Endothelial cell of umbilical vein (primary cell): ENCODE measurements around the gene ELOVL2. TPM values are rescaled to one million over a fixed set of nuclear protein-coding genes. Genes with fewer than 3 reads are reported as not detected.

Experiments
- BruUV-seq: library from RNA; stranded (reverse); fragments of 400-500 nt; replicated peaks from 2 replicates; lab custom pipeline; 2021; lab: Mats Ljungman, UMichigan
- CTCF ChIA-PET: fragments of 300-600, 350-600 bp; sonication (Branson Sonifier 250); formaldehyde crosslinking; loops from one replicate; lab custom pipeline; 2021; ENCODE audit warnings: antibody characterized with exemption, inconsistent platforms; lab: Charles Lee
- POLR2A ChIA-PET: fragments of 300-600, 350-600 bp; sonication (Branson Sonifier 250); formaldehyde crosslinking; loops from one replicate; lab custom pipeline; 2021; ENCODE audit warnings: antibody characterized with exemption, inconsistent platforms; lab: Charles Lee
- DNase-seq: peaks from one replicate; pipeline ENCODE4 v3.0.0-alpha.2; 2011; ENCODE audit warnings: low read depth, low spot score
- FAIRE-seq: peaks from 2 replicates; lab custom pipeline; 2011; peaks lifted over from hg19 to GRCh38; lab: Jason Lieb, UNC
- H2AFZ ChIP-seq: 2 replicates; pipeline ENCODE4 v1.6.0; 2012; ENCODE audit warnings: low read depth, low read length, control low read depth, inconsistent platforms
- H3K27ac ChIP-seq: 2 replicates; pipeline ENCODE4 v1.5.1; 2011; ENCODE audit warnings: low read depth, mild to moderate bottlenecking, control low read depth, low read length, moderate library complexity; ENCODE audit not compliant: insufficient read depth
- H3K27me3 ChIP-seq, 2 experiments: 2 replicates each; pipeline versions ENCODE4 v1.6.0 to v1.6.1; 2011; ENCODE audit warnings: low read length in 2 of 2, mixed read lengths in 1 of 2; ENCODE audit not compliant: control insufficient read depth in 2 of 2, insufficient read depth in 2 of 2
- H3K36me3 ChIP-seq, 2 experiments: 2 replicates in 1 of 2; 3 replicates in 1 of 2; pipeline ENCODE4 v1.5.1; 2011; ENCODE audit warnings: low read length in 2 of 2, mild to moderate bottlenecking in 1 of 2, moderate library complexity in 1 of 2; ENCODE audit not compliant: control insufficient read depth in 2 of 2, insufficient read depth in 2 of 2; ENCODE audit errors: extremely low read depth in 1 of 2
- H3K4me1 ChIP-seq: 3 replicates; pipeline ENCODE4 v1.5.1; 2011; ENCODE audit warnings: mild to moderate bottlenecking, low read length; ENCODE audit not compliant: control insufficient read depth, insufficient read depth; ENCODE audit errors: extremely low read depth
- H3K4me2 ChIP-seq: 2 replicates; pipeline ENCODE4 v1.6.1; 2011; ENCODE audit warnings: low read length, control low read depth, mixed read lengths; ENCODE audit not compliant: insufficient read depth
- H3K4me3 ChIP-seq, 3 experiments: fragments of 200-600 bp in 1 of 3; sonication (generic), shearing (Covaris generic) in 1 of 3; replicated peaks in 1 of 3; 2 replicates each; pipeline ENCODE4 v1.5.1; 2011 to 2016; ENCODE audit warnings: control low read depth in 3 of 3, low read length in 3 of 3, mild to moderate bottlenecking in 2 of 3, inconsistent platforms in 1 of 3, low read depth in 1 of 3, moderate library complexity in 1 of 3; ENCODE audit not compliant: insufficient read depth in 1 of 3
- H3K79me2 ChIP-seq: 2 replicates; pipeline ENCODE4 v1.6.0; 2012; ENCODE audit warnings: low read length, inconsistent platforms; ENCODE audit not compliant: control insufficient read depth, insufficient read depth
- H3K9ac ChIP-seq: replicated peaks from 2 replicates; pipeline ENCODE3; 2011; ENCODE audit warnings: low read length, control low read depth; ENCODE audit not compliant: insufficient read depth; ENCODE audit errors: extremely low read depth
- H3K9me1 ChIP-seq: replicated peaks from 3 replicates; pipeline ENCODE4 v1.6.0; 2011; ENCODE audit warnings: mild to moderate bottlenecking, low read length; ENCODE audit not compliant: control insufficient read depth, insufficient read depth; ENCODE audit errors: extremely low read depth
- H3K9me3 ChIP-seq: replicated peaks from 2 replicates; pipeline ENCODE4 v1.5.1; 2012; ENCODE audit warnings: low read length, inconsistent platforms; ENCODE audit not compliant: control insufficient read depth, insufficient read depth
- H4K20me1 ChIP-seq: replicated peaks from 2 replicates; pipeline ENCODE3; 2011; ENCODE audit warnings: mild to moderate bottlenecking, low read length; ENCODE audit not compliant: control insufficient read depth, insufficient read depth; ENCODE audit errors: extremely low read depth
- EZH2 ChIP-seq: IDR thresholded peaks from 2 replicates; pipeline ENCODE4 v1.6.1; 2012; ENCODE audit warnings: borderline replicate concordance, low read depth, mild to moderate bottlenecking, moderate library complexity, low read length, inconsistent platforms; ENCODE audit not compliant: severe bottlenecking
- FOS ChIP-seq: IDR thresholded peaks from 2 replicates; pipeline ENCODE4 v1.6.1; 2011; ENCODE audit warnings: mild to moderate bottlenecking, low read length, moderate library complexity, borderline replicate concordance; ENCODE audit not compliant: insufficient read depth
- GATA2 ChIP-seq: IDR thresholded peaks from 2 replicates; pipeline ENCODE4 v1.7.0; 2011; ENCODE audit warnings: low read depth, mild to moderate bottlenecking, moderate library complexity, mixed read lengths, low read length; ENCODE audit not compliant: insufficient read length, insufficient read depth
- JUN ChIP-seq: IDR thresholded peaks from 2 replicates; pipeline ENCODE4 v1.6.1; 2011; ENCODE audit warnings: borderline replicate concordance, low read depth; ENCODE audit not compliant: insufficient read length, insufficient read depth
- MYC ChIP-seq: IDR thresholded peaks from one replicate; pipeline ENCODE4 v1.6.1; 2011; ENCODE audit warnings: mild to moderate bottlenecking, low read depth, low read length
- POLR2A ChIP-seq: IDR thresholded peaks from 2 replicates; pipeline ENCODE4 v1.6.1; 2012; ENCODE audit warnings: low read depth, mild to moderate bottlenecking, control low read depth, low read length
- POLR2AphosphoS5 ChIP-seq: IDR thresholded peaks from 2 replicates; pipeline ENCODE4 v1.6.1; 2012; ENCODE audit warnings: low read depth, mild to moderate bottlenecking, control low read depth, low read length, moderate library complexity; ENCODE audit not compliant: insufficient read depth
- dilution Hi-C: fragments of 300-500 bp; cut with MboI; formaldehyde crosslinking; loops from one replicate; pipeline ENCODE4 v1.15.0; 2019; ENCODE audit warnings: low sequenced_read_pairs; ENCODE audit not compliant: extremely low pct_ligation_motif_present
- intact Hi-C: fragments of 100-400 bp; cut with micrococcal nuclease; formaldehyde crosslinking; loops from one replicate; pipeline ENCODE4 v1.10.0; 2022
- polyA plus RNA-seq, 4 experiments: library from polyadenylated mRNA; depleted of rRNA in 3 of 4; stranded (reverse) in 3 of 4; unstranded in 1 of 4; fragments of >200 nt; gene quantifications; 2 replicates each; pipeline versions ENCODE4 v1.2.1 to v1.2.3, GENCODE V29; 2011 to 2012; ENCODE audit warnings: missing spikeins in 1 of 4
- total RNA-seq: library from RNA; stranded (reverse); gene quantifications from 2 replicates; pipeline ENCODE4 v1.2.3, GENCODE V29; 2021
- TF ChIP-seq, protein P1 (sequence below): IDR thresholded peaks from 2 replicates; pipeline ENCODE4 v1.6.1; 2011; ENCODE audit not compliant: insufficient read depth, insufficient read length
- TF ChIP-seq, protein P2 (sequence below), 2 donors: IDR thresholded peaks; 1 replicate in 1 of 2; 2 replicates in 1 of 2; pipeline ENCODE4 v1.5.1; 2011; ENCODE audit warnings: low read length in 2 of 2, mild to moderate bottlenecking in 2 of 2, moderate library complexity in 2 of 2, control low read depth in 1 of 2, inconsistent platforms in 1 of 2, low read depth in 1 of 2; ENCODE audit not compliant: insufficient read depth in 1 of 2; ENCODE audit errors: extremely low read depth in 1 of 2

Gene ELOVL2
- total and polyA plus RNA-seq, 2 donors (not counting 3 experiments of a cell fraction or from before 2014, with no cell fraction given): not detected

DNA sequence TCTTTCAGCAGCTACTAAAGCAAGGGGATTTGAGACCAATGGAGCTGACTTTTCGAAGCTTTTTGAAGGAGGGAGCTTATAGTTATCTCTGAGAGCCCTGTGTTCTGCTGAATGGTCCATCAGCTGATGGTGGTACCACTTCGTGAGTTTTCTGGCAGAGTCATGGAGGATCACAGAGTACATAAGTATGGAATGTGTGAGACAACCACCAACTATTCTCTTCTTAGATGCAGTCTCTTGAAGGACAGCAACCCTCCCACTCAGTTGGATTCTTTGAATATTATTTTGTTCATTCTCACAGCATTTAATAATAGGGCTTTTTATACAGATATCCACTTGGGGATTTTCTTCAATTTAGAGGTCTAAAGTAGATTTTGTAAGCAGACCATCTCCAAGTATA, 75.3 kb downstream of the ELOVL2 start:
- intact Hi-C loops: no loop called here
- H2AFZ ChIP-seq: no peak overlapping the region
- H3K27ac ChIP-seq: no peak overlapping the region
- H3K9me3 ChIP-seq: no peaks in the 10 kb centered on the region
- H3K4me1 ChIP-seq: no peaks in the 10 kb centered on the region
- no peaks in the 10 kb centered on the region for H3K36me3 ChIP-seq
- TF ChIP-seq POLR2A (no peak), MYC (no peak), POLR2AphosphoS5 (no peak), FOS (no peak), GATA2 (no peak), EZH2 (no peak), JUN (no peak)
- TF ChIP-seq, protein P1, sequence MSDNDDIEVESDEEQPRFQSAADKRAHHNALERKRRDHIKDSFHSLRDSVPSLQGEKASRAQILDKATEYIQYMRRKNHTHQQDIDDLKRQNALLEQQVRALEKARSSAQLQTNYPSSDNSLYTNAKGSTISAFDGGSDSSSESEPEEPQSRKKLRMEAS: no peak
- TF ChIP-seq, protein P2, sequence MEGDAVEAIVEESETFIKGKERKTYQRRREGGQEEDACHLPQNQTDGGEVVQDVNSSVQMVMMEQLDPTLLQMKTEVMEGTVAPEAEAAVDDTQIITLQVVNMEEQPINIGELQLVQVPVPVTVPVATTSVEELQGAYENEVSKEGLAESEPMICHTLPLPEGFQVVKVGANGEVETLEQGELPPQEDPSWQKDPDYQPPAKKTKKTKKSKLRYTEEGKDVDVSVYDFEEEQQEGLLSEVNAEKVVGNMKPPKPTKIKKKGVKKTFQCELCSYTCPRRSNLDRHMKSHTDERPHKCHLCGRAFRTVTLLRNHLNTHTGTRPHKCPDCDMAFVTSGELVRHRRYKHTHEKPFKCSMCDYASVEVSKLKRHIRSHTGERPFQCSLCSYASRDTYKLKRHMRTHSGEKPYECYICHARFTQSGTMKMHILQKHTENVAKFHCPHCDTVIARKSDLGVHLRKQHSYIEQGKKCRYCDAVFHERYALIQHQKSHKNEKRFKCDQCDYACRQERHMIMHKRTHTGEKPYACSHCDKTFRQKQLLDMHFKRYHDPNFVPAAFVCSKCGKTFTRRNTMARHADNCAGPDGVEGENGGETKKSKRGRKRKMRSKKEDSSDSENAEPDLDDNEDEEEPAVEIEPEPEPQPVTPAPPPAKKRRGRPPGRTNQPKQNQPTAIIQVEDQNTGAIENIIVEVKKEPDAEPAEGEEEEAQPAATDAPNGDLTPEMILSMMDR (IDR thresholded peaks at IDR 0.05; ENCODE audit: extremely low read depth in 1 of 2, insufficient read depth in 1 of 2, low read depth in 1 of 2, low read length in 2 of 2): no peak
- dilution Hi-C loops: no loop called here
- no peaks in the 10 kb centered on the region for H4K20me1 ChIP-seq
- H3K27me3 ChIP-seq: peaks cover 0 to 2% of the 10 kb centered on the region in 2 experiments
- FAIRE-seq (no peak), DNase-seq (no peak)
- H3K4me2 ChIP-seq: no peak overlapping the region
- no peaks in the 10 kb centered on the region for H3K79me2 ChIP-seq
- H3K9me1 ChIP-seq: no peaks in the 10 kb centered on the region
- ChIA-PET CTCF (interaction anchor here (1.0 to 1.5 kb wide), 2 partner anchors 14 to 100 kb away, joined by 5 to 6 read pairs; no protein-coding TSS in a partner anchor), POLR2A (no interaction called here)
- no peak overlapping the region for H3K9ac ChIP-seq
- H3K4me3 ChIP-seq: no peak overlapping the region
- no TSS peak for BruUV-seq
